PC-3 (cell line): Measurements from ENCODE around the gene DAPK3. TPM values are rescaled to one million over a fixed set of nuclear protein-coding genes. Genes with fewer than 3 reads are reported as not detected.
A peak's percentile ranks its signal among the peaks of the same experiment; 100 is the strongest.
"Not testable (repeated sequence)": the region's sequence is repeated elsewhere in the genome, so short reads cannot be mapped to it uniquely, and the experiment has no call there.

ENCODE experiments used
- ATAC-seq: fragments of 200-7000 bp; cut with Tn5 transposase; 2 replicates; pipeline ENCODE4 v1.9.1; 2020; ENCODE audit warnings: mild to moderate bottlenecking, moderate library complexity
- BruUV-seq: library from RNA; stranded (reverse); fragments of 400-500 nt; replicated peaks from 2 replicates; lab custom pipeline; 2021; lab: Mats Ljungman, UMichigan
- CTCF ChIA-PET: fragments of 300-600 bp; sonication (Branson Sonifier 250); formaldehyde crosslinking; loops from one replicate; lab custom pipeline; 2022; ENCODE audit warnings: antibody characterized with exemption; lab: Charles Lee
- POLR2A ChIA-PET: fragments of 300-600 bp; sonication (Branson Sonifier 250); formaldehyde crosslinking; loops from one replicate; lab custom pipeline; 2022; ENCODE audit warnings: antibody characterized with exemption; ENCODE audit not compliant: unreplicated experiment; lab: Charles Lee
- DNase-seq: peaks from one replicate; pipeline ENCODE4 v3.0.0-alpha.2; 2015
- H2AFZ ChIP-seq: fragments of 300-600 bp; sonication (generic); 2 replicates; pipeline ENCODE4 v1.6.0; 2016; ENCODE audit warnings: antibody characterized with exemption, low read length
- H3F3A ChIP-seq: fragments of 300-600 bp; sonication (generic); one replicate; pipeline ENCODE4 v1.6.0; 2017; ENCODE audit warnings: antibody characterized with exemption, low read length, control low read depth, mild to moderate bottlenecking; ENCODE audit not compliant: unreplicated experiment
- H3K27ac ChIP-seq: fragments of 300-600 bp; sonication (generic); 2 replicates; pipeline ENCODE4 v1.5.1; 2016; ENCODE audit warnings: mild to moderate bottlenecking, low read length
- H3K27me3 ChIP-seq: fragments of 300-600 bp; sonication (generic); 2 replicates; pipeline ENCODE4 v1.6.1; 2016; ENCODE audit warnings: low read length, mixed read lengths
- H3K36me3 ChIP-seq: fragments of 300-600 bp; sonication (generic); 2 replicates; pipeline ENCODE4 v1.6.1; 2016; ENCODE audit warnings: low read depth, mixed run types, low read length, mixed read lengths
- H3K4me1 ChIP-seq: fragments of 300-600 bp; sonication (generic); 2 replicates; pipeline ENCODE4 v1.5.1; 2016; ENCODE audit warnings: low read length; ENCODE audit not compliant: insufficient read depth
- H3K4me2 ChIP-seq: fragments of 300-600 bp; sonication (generic); 2 replicates; pipeline ENCODE4 v1.6.0; 2016; ENCODE audit warnings: low read length
- H3K4me3 ChIP-seq: fragments of 300-600 bp; sonication (generic); 2 replicates; pipeline ENCODE4 v1.5.1; 2016; ENCODE audit warnings: mild to moderate bottlenecking, low read length, mixed read lengths
- H3K79me2 ChIP-seq: fragments of 300-600 bp; sonication (generic); 2 replicates; pipeline ENCODE4 v1.6.1; 2017; ENCODE audit warnings: low read length, mixed read lengths
- H3K9ac ChIP-seq: fragments of 300-600 bp; sonication (generic); 2 replicates; pipeline ENCODE4 v1.6.0; 2016; ENCODE audit warnings: mild to moderate bottlenecking, low read length
- H3K9me2 ChIP-seq: fragments of 300-600 bp; sonication (generic); replicated peaks from 2 replicates; pipeline ENCODE4 v1.6.1; 2016; ENCODE audit warnings: mixed run types, low read length, mixed read lengths
- H3K9me3 ChIP-seq: fragments of 300-600 bp; sonication (generic); 2 replicates; pipeline ENCODE4 v1.6.1; 2016; ENCODE audit warnings: low read length, mixed read lengths
- H4K20me1 ChIP-seq: fragments of 300-600 bp; sonication (generic); 2 replicates; pipeline ENCODE4 v1.6.1; 2016; ENCODE audit warnings: low read length, mixed read lengths
- EZH2 ChIP-seq: fragments of 300-600 bp; sonication (generic); IDR thresholded peaks from one replicate; pipeline ENCODE4 v1.6.1; 2017; ENCODE audit warnings: antibody characterized with exemption, mild to moderate bottlenecking, low read length; ENCODE audit not compliant: unreplicated experiment
- EZH2phosphoT487 ChIP-seq: fragments of 300-600 bp; sonication (generic); IDR thresholded peaks from 2 replicates; pipeline ENCODE4 v1.6.1; 2018; ENCODE audit warnings: mild to moderate bottlenecking, antibody characterized with exemption, low read length, borderline replicate concordance
- intact Hi-C: fragments of 100-400 bp; cut with micrococcal nuclease; formaldehyde crosslinking; loops from 2 replicates; pipeline ENCODE4 v1.9.0; 2023
- total RNA-seq: library from RNA; depleted of rRNA; stranded (reverse); fragments of >200 nt; gene quantifications from 2 replicates; pipeline ENCODE4 v1.2.3, GENCODE V29; 2014
- TF ChIP-seq, protein P1 (sequence below): fragments of 300-600 bp; sonication (generic); conservative IDR thresholded peaks from 2 replicates; pipeline ENCODE4 v1.5.1; 2017; ENCODE audit warnings: antibody characterized with exemption, low read depth, mild to moderate bottlenecking, low read length

DAPK3 gene
- total RNA-seq, 1 experiment from 2014 or later = 94.2 TPM

GRCh38 chr19:3968556-3969434 lies 2.1 kb downstream of the DAPK3 start:
- Histone ChIP-seq H3K27ac (peak overlapping the region; percentile 93), H3K79me2 (peaks cover 41% of the 10 kb centered on the region), H3K9me3 (no peaks in the 10 kb centered on the region), H3K4me2 (peak overlapping the region; percentile 99), H3K36me3 (no peaks in the 10 kb centered on the region), H3K4me1 (peaks cover 15% of the 10 kb centered on the region), H4K20me1 (no peaks in the 10 kb centered on the region), H2AFZ (no peak overlapping the region), H3K9me2 (no peaks in the 10 kb centered on the region), H3K9ac (peak overlapping the region; percentile 90), H3K27me3 (no peaks in the 10 kb centered on the region), H3F3A (no peaks in the 10 kb centered on the region), H3K4me3 (peak overlapping the region; percentile 90)
- CTCF ChIA-PET = interaction anchor here (0.6 to 1.6 kb wide), 2 partner anchors 88 to 206 kb away, joined by 3 to 7 read pairs; partner anchors contain the start of genes ATCAY and MRPL54
- TF ChIP-seq, protein P1, sequence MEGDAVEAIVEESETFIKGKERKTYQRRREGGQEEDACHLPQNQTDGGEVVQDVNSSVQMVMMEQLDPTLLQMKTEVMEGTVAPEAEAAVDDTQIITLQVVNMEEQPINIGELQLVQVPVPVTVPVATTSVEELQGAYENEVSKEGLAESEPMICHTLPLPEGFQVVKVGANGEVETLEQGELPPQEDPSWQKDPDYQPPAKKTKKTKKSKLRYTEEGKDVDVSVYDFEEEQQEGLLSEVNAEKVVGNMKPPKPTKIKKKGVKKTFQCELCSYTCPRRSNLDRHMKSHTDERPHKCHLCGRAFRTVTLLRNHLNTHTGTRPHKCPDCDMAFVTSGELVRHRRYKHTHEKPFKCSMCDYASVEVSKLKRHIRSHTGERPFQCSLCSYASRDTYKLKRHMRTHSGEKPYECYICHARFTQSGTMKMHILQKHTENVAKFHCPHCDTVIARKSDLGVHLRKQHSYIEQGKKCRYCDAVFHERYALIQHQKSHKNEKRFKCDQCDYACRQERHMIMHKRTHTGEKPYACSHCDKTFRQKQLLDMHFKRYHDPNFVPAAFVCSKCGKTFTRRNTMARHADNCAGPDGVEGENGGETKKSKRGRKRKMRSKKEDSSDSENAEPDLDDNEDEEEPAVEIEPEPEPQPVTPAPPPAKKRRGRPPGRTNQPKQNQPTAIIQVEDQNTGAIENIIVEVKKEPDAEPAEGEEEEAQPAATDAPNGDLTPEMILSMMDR = no peak
- no peak for TF ChIP-seq EZH2phosphoT487
- TF ChIP-seq EZH2 = no peak
- ATAC-seq = peak; percentile 74
- no TSS peak for BruUV-seq
- intact Hi-C loops = no loop called here
- peak; percentile 96 for DNase-seq
- POLR2A ChIA-PET = interaction anchor here (0.7 kb wide), 1 partner anchor 386 kb away, joined by 3 read pairs; no protein-coding TSS in a partner anchor

GRCh38 chr19:3967983-3968382 lies 2.9 kb downstream of the DAPK3 start:
- H3F3A ChIP-seq, intact Hi-C loops, H3K9ac ChIP-seq, ATAC-seq, H3K27me3 ChIP-seq, DNase-seq, H4K20me1 ChIP-seq, H3K4me3 ChIP-seq, H3K9me3 ChIP-seq, H3K9me2 ChIP-seq, BruUV-seq, POLR2A ChIA-PET, H2AFZ ChIP-seq, H3K36me3 ChIP-seq: not testable (repeated sequence)
- Histone ChIP-seq H3K4me2 (peak overlapping the region; percentile 99; the same call in 1 of the 2 replicates), H3K79me2 (peaks cover 41% of the 10 kb centered on the region), H3K27ac (peak overlapping the region; percentile 93), H3K4me1 (peaks cover 15% of the 10 kb centered on the region)
- CTCF ChIA-PET = interaction anchor here (0.6 to 1.6 kb wide), 2 partner anchors 87 to 205 kb away, joined by 3 to 7 read pairs; partner anchors contain the start of genes ATCAY and MRPL54

DNA sequence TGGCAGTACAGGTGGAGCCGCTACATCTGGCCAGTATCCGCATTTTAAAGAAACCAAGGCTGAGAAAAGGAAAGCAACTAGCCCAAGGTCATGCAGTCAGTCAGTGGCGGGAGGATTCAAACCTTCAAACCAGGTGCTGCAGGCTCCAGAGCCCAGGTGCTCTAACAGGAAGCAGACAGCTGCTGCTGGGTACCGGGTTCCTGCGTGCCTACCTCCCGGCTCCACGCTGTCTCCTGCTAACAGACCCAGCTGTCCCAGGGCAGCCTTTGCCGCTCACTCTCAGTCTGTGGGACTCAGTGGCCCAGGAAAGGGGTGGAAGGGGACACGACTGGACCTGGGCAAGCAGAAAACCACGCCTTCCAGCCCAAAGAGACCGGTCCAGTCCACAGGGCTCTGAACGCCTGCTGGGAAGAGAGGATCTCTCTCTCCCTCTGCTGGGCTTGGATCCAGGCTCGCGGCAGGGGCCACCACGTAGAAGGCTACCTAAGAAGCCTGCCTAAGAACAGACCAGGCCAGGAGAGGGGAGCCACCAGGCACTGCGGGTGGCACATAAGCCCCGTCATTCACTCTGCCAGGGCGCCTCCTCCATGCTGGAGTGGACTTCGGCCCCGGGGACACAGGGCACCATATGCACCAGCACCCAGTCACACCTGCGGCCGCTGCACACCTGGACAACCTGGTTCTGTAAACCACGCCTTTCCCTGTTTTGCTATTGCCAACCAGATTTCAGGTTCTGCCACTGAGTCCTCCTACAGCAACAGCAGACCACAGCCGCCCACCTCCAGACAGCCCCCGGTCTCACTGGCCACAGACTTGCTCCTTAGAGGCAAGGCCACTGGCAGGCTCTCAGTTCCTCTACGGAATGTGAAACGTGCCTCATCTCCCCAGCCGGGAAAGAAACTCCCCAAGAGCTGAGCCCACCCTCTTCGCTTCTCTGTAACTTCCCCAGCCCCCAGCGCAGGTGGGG lies 4.6 kb downstream of the DAPK3 start:
- BruUV-seq = no TSS peak
- peaks cover 41% of the 10 kb centered on the region for H3K79me2 ChIP-seq
- H4K20me1 ChIP-seq = no peaks in the 10 kb centered on the region

More for the DNA sequence above, 4.6 kb downstream of the DAPK3 start:
- Histone ChIP-seq H3K9me3 (no peaks in the 10 kb centered on the region), H3K9me2 (no peaks in the 10 kb centered on the region), H3K9ac (no peak overlapping the region), H3K27me3 (no peaks in the 10 kb centered on the region), H3K4me1 (peaks cover 15% of the 10 kb centered on the region), H3K27ac (no peak overlapping the region), H3F3A (no peaks in the 10 kb centered on the region), H2AFZ (no peak overlapping the region), H3K36me3 (no peaks in the 10 kb centered on the region; the same call in 1 of the 2 replicates), H3K4me2 (no peak overlapping the region), H3K4me3 (no peak overlapping the region)
- ChIA-PET POLR2A (no interaction called here), CTCF (no interaction called here)
- no peak for DNase-seq
- TF ChIP-seq, protein P1 = no peak
- TF ChIP-seq EZH2phosphoT487 (no peak), EZH2 (no peak)
- ATAC-seq = no peak
- intact Hi-C loops = no loop called here
